Gastroesophageal sphincter (tissue), 3 donors: ENCODE measurements around the gene INTS13.

Source experiments
- CTCF ChIP-seq, 4 experiments: fragments of 200-600 bp in 2 of 4; fragments of 450-650 bp in 2 of 4; sonication (generic) in 1 of 4; IDR thresholded peaks; one replicate each; pipeline ENCODE4 v1.5.1; 2017 to 2019; ENCODE audit warnings: antibody characterized with exemption in 4 of 4, mild to moderate bottlenecking in 2 of 4, moderate library complexity in 2 of 4
- EP300 ChIP-seq: sonication (generic); formaldehyde crosslinking; IDR thresholded peaks from one replicate; pipeline ENCODE4 v1.6.1; 2017; ENCODE audit warnings: antibody characterized with exemption, mild to moderate bottlenecking
- POLR2A ChIP-seq, 2 donors: fragments of 450-650 bp; IDR thresholded peaks; one replicate each; pipeline ENCODE4 v1.6.1; 2017; ENCODE audit warnings: antibody characterized with exemption in 2 of 2, mild to moderate bottlenecking in 2 of 2, moderate library complexity in 1 of 2
- POLR2AphosphoS5 ChIP-seq: sonication (generic); formaldehyde crosslinking; IDR thresholded peaks from one replicate; pipeline ENCODE4 v1.6.1; 2017; ENCODE audit warnings: antibody characterized with exemption

DNA sequence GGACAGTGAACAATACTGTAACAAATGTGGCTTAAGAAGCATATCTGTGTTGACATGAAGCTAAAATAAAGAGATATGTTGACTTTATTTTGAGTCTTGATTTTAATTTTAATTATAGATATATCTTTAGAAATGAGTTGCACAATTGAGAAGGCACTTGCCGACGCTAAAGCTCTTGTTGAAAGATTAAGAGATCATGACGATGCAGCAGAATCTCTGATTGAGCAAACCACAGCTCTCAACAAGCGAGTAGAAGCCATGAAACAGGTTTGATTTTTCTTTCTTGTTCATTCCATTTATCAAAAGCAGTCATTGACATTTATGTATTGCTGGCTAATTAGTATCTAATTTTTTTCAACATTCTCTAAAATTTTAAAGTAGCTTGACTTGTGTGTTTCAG, 16.2 kb upstream of the INTS13 start:
- TF ChIP-seq CTCF (IDR thresholded peaks at IDR 0.05) (no peak), POLR2AphosphoS5 (no peak), EP300 (no peak), POLR2A (IDR thresholded peaks at IDR 0.05) (no peak)
